ENCODE data around the gene CSPG4.

DNA sequence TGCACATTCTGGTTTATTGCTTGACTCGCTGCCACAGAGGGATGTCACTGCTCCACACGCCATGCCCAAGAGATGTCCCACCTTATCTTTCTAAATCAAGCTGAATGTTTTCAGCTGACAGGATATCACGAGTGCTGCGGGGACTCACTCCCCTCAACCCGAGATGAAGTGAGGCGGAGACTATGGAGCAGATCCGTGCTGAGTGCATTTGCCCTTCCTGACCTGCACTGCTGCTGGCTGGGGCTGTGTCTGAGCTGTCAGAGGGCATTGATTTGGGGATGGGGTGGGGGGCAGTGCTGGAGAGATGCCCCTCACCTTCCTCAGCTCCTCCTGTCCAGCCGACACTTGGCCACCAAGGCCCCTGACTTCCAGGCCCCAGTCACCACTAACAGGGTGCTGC is 40.5 kb upstream of the CSPG4 start:
- TF ChIP-seq, protein P1, sequence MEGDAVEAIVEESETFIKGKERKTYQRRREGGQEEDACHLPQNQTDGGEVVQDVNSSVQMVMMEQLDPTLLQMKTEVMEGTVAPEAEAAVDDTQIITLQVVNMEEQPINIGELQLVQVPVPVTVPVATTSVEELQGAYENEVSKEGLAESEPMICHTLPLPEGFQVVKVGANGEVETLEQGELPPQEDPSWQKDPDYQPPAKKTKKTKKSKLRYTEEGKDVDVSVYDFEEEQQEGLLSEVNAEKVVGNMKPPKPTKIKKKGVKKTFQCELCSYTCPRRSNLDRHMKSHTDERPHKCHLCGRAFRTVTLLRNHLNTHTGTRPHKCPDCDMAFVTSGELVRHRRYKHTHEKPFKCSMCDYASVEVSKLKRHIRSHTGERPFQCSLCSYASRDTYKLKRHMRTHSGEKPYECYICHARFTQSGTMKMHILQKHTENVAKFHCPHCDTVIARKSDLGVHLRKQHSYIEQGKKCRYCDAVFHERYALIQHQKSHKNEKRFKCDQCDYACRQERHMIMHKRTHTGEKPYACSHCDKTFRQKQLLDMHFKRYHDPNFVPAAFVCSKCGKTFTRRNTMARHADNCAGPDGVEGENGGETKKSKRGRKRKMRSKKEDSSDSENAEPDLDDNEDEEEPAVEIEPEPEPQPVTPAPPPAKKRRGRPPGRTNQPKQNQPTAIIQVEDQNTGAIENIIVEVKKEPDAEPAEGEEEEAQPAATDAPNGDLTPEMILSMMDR (IDR thresholded peaks at IDR 0.05), result no peak
- no peak for TF ChIP-seq POLR2AphosphoS5 (IDR thresholded peaks at IDR 0.05; ENCODE audit: low read depth, low read length)
- TF ChIP-seq, protein P2, sequence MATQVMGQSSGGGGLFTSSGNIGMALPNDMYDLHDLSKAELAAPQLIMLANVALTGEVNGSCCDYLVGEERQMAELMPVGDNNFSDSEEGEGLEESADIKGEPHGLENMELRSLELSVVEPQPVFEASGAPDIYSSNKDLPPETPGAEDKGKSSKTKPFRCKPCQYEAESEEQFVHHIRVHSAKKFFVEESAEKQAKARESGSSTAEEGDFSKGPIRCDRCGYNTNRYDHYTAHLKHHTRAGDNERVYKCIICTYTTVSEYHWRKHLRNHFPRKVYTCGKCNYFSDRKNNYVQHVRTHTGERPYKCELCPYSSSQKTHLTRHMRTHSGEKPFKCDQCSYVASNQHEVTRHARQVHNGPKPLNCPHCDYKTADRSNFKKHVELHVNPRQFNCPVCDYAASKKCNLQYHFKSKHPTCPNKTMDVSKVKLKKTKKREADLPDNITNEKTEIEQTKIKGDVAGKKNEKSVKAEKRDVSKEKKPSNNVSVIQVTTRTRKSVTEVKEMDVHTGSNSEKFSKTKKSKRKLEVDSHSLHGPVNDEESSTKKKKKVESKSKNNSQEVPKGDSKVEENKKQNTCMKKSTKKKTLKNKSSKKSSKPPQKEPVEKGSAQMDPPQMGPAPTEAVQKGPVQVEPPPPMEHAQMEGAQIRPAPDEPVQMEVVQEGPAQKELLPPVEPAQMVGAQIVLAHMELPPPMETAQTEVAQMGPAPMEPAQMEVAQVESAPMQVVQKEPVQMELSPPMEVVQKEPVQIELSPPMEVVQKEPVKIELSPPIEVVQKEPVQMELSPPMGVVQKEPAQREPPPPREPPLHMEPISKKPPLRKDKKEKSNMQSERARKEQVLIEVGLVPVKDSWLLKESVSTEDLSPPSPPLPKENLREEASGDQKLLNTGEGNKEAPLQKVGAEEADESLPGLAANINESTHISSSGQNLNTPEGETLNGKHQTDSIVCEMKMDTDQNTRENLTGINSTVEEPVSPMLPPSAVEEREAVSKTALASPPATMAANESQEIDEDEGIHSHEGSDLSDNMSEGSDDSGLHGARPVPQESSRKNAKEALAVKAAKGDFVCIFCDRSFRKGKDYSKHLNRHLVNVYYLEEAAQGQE (IDR thresholded peaks at IDR 0.05; ENCODE audit: insufficient read depth in 1 of 2, low read depth in 2 of 2, low read length in 1 of 2), result no peak

Data from Panc1 (cell line).